HepG2 (cell line): ENCODE measurements around the gene IQCF5. TPM values are rescaled to one million over a fixed set of nuclear protein-coding genes. Genes with fewer than 3 reads are reported as not detected.

ENCODE experiments used
- ATAC-seq: fragments of 200-7000 bp; cut with Tn5 transposase; 3 replicates; pipeline ENCODE4 v1.9.1; 2020; ENCODE audit warnings: mild to moderate bottlenecking, moderate library complexity
- BruUV-seq: library from RNA; stranded (reverse); fragments of 400-500 nt; replicated peaks from 2 replicates; lab custom pipeline; 2021; lab: Mats Ljungman, UMichigan
- CTCF ChIA-PET: fragments of 300-600 bp; formaldehyde crosslinking; extraction: SDS; loops from one replicate; lab custom pipeline; 2021; ENCODE audit warnings: low total read pairs, inconsistent platforms, low intra/inter-chr PET ratio; lab: Yijun Ruan, JAX
- POLR2A ChIA-PET: fragments of 350-600 bp; sonication (Branson Sonifier 250); formaldehyde crosslinking; loops from one replicate; lab custom pipeline; 2020; ENCODE audit warnings: antibody characterized with exemption, inconsistent platforms; lab: Yijun Ruan, JAX
- DNase-seq: peaks from one replicate; pipeline ENCODE4 v3.0.0-alpha.2; 2015; ENCODE audit warnings: low spot score
- FAIRE-seq: peaks from 3 replicates; lab custom pipeline; 2011; peaks lifted over from hg19 to GRCh38; lab: Jason Lieb, UNC
- H2AFZ ChIP-seq: one replicate; pipeline ENCODE4 v1.6.1; 2011; ENCODE audit warnings: low read length, inconsistent platforms
- H3K27ac ChIP-seq: fragments of 300-600 bp; 3 replicates; pipeline ENCODE4 v1.8.0; 2011; ENCODE audit warnings: mixed run types, mild to moderate bottlenecking, mixed read lengths, low read length, inconsistent platforms; ENCODE audit not compliant: insufficient read depth; ENCODE audit errors: extremely low read length
- H3K27me3 ChIP-seq, 2 experiments: fragments of 200-600 bp in 1 of 2; 2 replicates in 1 of 2; 3 replicates in 1 of 2; pipeline versions ENCODE4 v1.6.0 to v1.8.0; 2011; ENCODE audit warnings: low read length in 2 of 2, mild to moderate bottlenecking in 2 of 2, moderate library complexity in 2 of 2, inconsistent platforms in 1 of 2; ENCODE audit not compliant: insufficient read depth in 2 of 2, control insufficient read depth in 1 of 2
- H3K36me3 ChIP-seq, 2 experiments: fragments of 200-600 bp in 1 of 2; replicated peaks in 1 of 2; 2 replicates in 1 of 2; 3 replicates in 1 of 2; pipeline versions ENCODE4 v1.5.1 to v1.8.0; 2011; ENCODE audit warnings: low read length in 2 of 2, inconsistent platforms in 1 of 2; ENCODE audit not compliant: insufficient read depth in 2 of 2, control insufficient read depth in 1 of 2
- H3K4me1 ChIP-seq: 2 replicates; pipeline ENCODE4 v1.5.1; 2012; ENCODE audit warnings: low read length, inconsistent platforms; ENCODE audit not compliant: insufficient read depth
- H3K4me2 ChIP-seq: 2 replicates; pipeline ENCODE4 v1.6.0; 2011; ENCODE audit warnings: low read depth, low read length, inconsistent platforms
- H3K4me3 ChIP-seq, 3 experiments: fragments of 200-600 bp in 1 of 3; sonication (generic), shearing (Covaris generic) in 1 of 3; replicated peaks in 1 of 3; 2 replicates each; pipeline ENCODE4 v1.5.1; 2011 to 2016; ENCODE audit warnings: low read length in 3 of 3, inconsistent platforms in 2 of 3, low read depth in 2 of 3, mild to moderate bottlenecking in 2 of 3, control low read depth in 1 of 3, mixed read lengths in 1 of 3; ENCODE audit not compliant: insufficient read depth in 1 of 3
- H3K79me2 ChIP-seq: one replicate; pipeline ENCODE4 v1.6.1; 2011; ENCODE audit warnings: low read length, inconsistent platforms; ENCODE audit not compliant: insufficient read depth
- H3K9ac ChIP-seq: 2 replicates; pipeline ENCODE4 v1.6.0; 2011; ENCODE audit warnings: mild to moderate bottlenecking, low read depth, low read length, inconsistent platforms; ENCODE audit not compliant: insufficient read depth
- H3K9me3 ChIP-seq: 2 replicates; pipeline ENCODE4 v1.5.1; 2012; ENCODE audit warnings: mild to moderate bottlenecking, low read length
- H4K20me1 ChIP-seq: 2 replicates; pipeline ENCODE4 v1.6.0; 2011; ENCODE audit warnings: inconsistent platforms, mild to moderate bottlenecking, low read length, moderate library complexity; ENCODE audit not compliant: insufficient read depth
- ATF7 ChIP-seq, 2 experiments: fragments of 450-650 bp in 1 of 2; sonication (generic) in 1 of 2; formaldehyde crosslinking in 1 of 2; IDR thresholded peaks; 2 replicates each; pipeline versions ENCODE4 v1.4.0 to v1.6.1; 2016 to 2020; ENCODE audit warnings: antibody characterized with exemption in 1 of 2, mild to moderate bottlenecking in 1 of 2, missing genetic modification reagents in 1 of 2
- CHD2 ChIP-seq: IDR thresholded peaks from 2 replicates; pipeline ENCODE4 v1.6.1; 2011; ENCODE audit warnings: low read depth, low read length, improper control_type of control experiment
- EP300 ChIP-seq, 3 experiments: sonication (generic) in 1 of 3; formaldehyde crosslinking in 1 of 3; IDR thresholded peaks; 2 replicates each; pipeline versions ENCODE4 v1.5.1 to v1.6.1; 2011 to 2020; ENCODE audit warnings: low read depth in 2 of 3, low read length in 2 of 3, borderline replicate concordance in 1 of 3, improper control_type of control experiment in 1 of 3, mild to moderate bottlenecking in 1 of 3, missing genetic modification reagents in 1 of 3, moderate library complexity in 1 of 3
- KDM5B ChIP-seq: sonication (generic); formaldehyde crosslinking; IDR thresholded peaks from 2 replicates; pipeline ENCODE4 v1.4.0; 2020; ENCODE audit warnings: missing genetic modification reagents, mild to moderate bottlenecking, borderline replicate concordance
- KLF11 ChIP-seq: IDR thresholded peaks from 2 replicates; pipeline ENCODE4 v1.6.1; 2016; ENCODE audit warnings: missing compliant biosample characterization
- REL ChIP-seq: sonication (generic); formaldehyde crosslinking; conservative IDR thresholded peaks from 2 replicates; pipeline ENCODE4 v1.8.0; 2022; ENCODE audit warnings: mild to moderate bottlenecking, missing genetic modification reagents, moderate library complexity
- RNF2 ChIP-seq: fragments of 450-650 bp; conservative IDR thresholded peaks from 2 replicates; pipeline ENCODE4 v1.6.1; 2016; ENCODE audit warnings: low read depth
- SMAD3 ChIP-seq: sonication (generic); formaldehyde crosslinking; IDR thresholded peaks from 2 replicates; pipeline ENCODE4 v1.4.0; 2020; ENCODE audit warnings: missing genetic modification reagents
- ZKSCAN5 ChIP-seq: sonication (generic); formaldehyde crosslinking; IDR thresholded peaks from 2 replicates; pipeline ENCODE4 v1.5.1; 2020; ENCODE audit warnings: mild to moderate bottlenecking, missing genetic modification reagents
- ZNF232 ChIP-seq: sonication (generic); formaldehyde crosslinking; IDR thresholded peaks from 2 replicates; pipeline ENCODE4 v1.4.0; 2020; ENCODE audit warnings: missing genetic modification reagents, borderline replicate concordance
- ZNF451 ChIP-seq: sonication (generic); formaldehyde crosslinking; IDR thresholded peaks from 2 replicates; pipeline ENCODE4 v1.5.0; 2020; ENCODE audit warnings: mild to moderate bottlenecking, missing genetic modification reagents
- WGBS: methylation state at CpG from one replicate; pipeline ENCODE4 v1.1.6; 2017; ENCODE audit warnings: low lambda C conversion rate; 5-methylcytosine and 5-hydroxymethylcytosine counted together
- in situ Hi-C: cut with HindIII; loops from 2 replicates; pipeline ENCODE4 v1.10.0; 2017; ENCODE audit warnings: low pct_unique_long_range_greater_than_20kb; ENCODE audit not compliant: extremely low pct_ligation_motif_present
- intact Hi-C: fragments of 100-400 bp; cut with micrococcal nuclease; formaldehyde crosslinking; loops from one replicate; pipeline ENCODE4 v1.10.0; 2022; ENCODE audit not compliant: unreplicated experiment
- polyA plus RNA-seq, 8 experiments: library from polyadenylated mRNA; depleted of rRNA in 3 of 8; stranded (reverse) in 7 of 8; unstranded in 1 of 8; fragments of >200 nt; fragmentation: Illumina TruSeq in 4 of 8; extraction: Trizol in 4 of 8; gene quantifications; 2 replicates each; pipeline versions ENCODE4 v1.2.1 to v1.2.3, GENCODE V29; 2011 to 2016; ENCODE audit warnings: low read depth in 4 of 8, missing spikeins in 1 of 8, mixed read lengths in 1 of 8; ENCODE audit not compliant: insufficient read depth in 1 of 8
- total RNA-seq, 5 experiments: library from RNA; depleted of rRNA; stranded (reverse); fragments of >200 nt; fragmentation: Illumina TruSeq; extraction: Trizol; gene quantifications; 2 replicates each; pipeline ENCODE4 v1.2.3, GENCODE V29; 2016; ENCODE audit warnings: low read depth in 1 of 5
- TF ChIP-seq, protein P1 (sequence below): sonication (generic); formaldehyde crosslinking; IDR thresholded peaks from 2 replicates; pipeline ENCODE4 v1.8.0; 2022; ENCODE audit warnings: mild to moderate bottlenecking, missing genetic modification reagents, moderate library complexity

The IQCF5 gene
- total and polyA plus RNA-seq, 2 of the 13 experiments (the other 11 are each of a cell fraction or from before 2014, with no cell fraction given), result not detected

DNA sequence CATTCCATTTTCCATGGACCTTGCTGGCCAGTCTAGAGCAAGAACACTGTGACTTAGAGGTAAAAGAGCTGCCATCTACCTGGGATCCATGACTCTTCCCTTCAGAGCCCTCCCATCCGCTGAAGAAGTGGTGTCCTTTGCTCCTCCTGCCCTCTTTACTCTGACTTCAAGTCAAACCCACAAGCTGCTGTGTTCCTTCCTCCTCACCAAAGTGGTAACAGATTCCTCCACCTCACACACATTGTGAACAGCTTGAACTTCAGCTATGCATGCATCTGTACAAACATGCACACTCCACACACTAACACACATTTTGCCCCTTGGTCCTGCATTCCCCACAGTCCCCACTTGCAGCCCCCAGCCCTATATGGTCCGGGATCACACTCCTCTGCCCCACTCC is 990 bp downstream of the IQCF5 start:
- DNase-seq (no peak), FAIRE-seq (no peak), ATAC-seq (no peak)
- WGBS, result 0% methylated on average over 2 of the region's 2 CpGs
- Histone ChIP-seq H3K9ac (no peak overlapping the region), H3K27ac (no peak overlapping the region), H3K4me1 (no peaks in the 10 kb centered on the region), H2AFZ (no peak overlapping the region), H3K9me3 (no peaks in the 10 kb centered on the region), H3K4me3 (no peak overlapping the region), H3K4me2 (no peak overlapping the region), H3K36me3 (no peaks in the 10 kb centered on the region), H4K20me1 (no peaks in the 10 kb centered on the region), H3K27me3 (peaks cover 1 to 28% of the 10 kb centered on the region in 2 experiments; a peak in 2 of 5 replicates), H3K79me2 (no peaks in the 10 kb centered on the region)
- ChIA-PET CTCF (no interaction called here), POLR2A (no interaction called here)
- intact Hi-C loops (no loop called here), in situ Hi-C loops (no loop called here)
- BruUV-seq, result no TSS peak
- TF ChIP-seq KDM5B (CRISPR knock-in tag) (no peak), ATF7 (IDR thresholded peaks at IDR 0.05) (no peak), ATF7 (CRISPR knock-in tag; IDR thresholded peaks at IDR 0.05) (no peak), EP300 (IDR thresholded peaks at IDR 0.05; ENCODE audit: low read depth in 2 of 2, low read length in 2 of 2) (no peak), EP300 (CRISPR knock-in tag; IDR thresholded peaks at IDR 0.05; ENCODE audit: borderline replicate concordance) (no peak), ZKSCAN5 (CRISPR knock-in tag) (no peak)

DNA sequence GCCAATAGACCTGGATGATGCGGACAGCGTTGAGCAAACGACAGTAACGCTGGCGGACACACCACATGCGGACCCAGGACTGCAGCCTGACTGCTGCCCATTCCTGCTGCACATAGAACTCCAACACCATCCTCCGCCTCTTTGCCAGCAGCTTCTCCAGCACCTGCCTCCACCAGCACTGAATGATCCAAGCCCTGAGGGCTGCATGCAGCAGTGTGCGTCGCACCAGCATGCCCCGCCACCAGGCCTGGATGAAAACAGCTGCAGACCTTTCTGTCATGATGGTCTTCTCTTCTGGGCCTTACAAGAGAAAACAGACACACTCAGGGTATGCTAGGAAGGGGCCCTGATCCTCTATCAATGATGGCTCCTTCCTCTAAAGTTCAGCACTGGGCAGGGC is 1.5 kb downstream of the IQCF5 start:
- H4K20me1 ChIP-seq, result no peaks in the 10 kb centered on the region
- ChIA-PET CTCF (no interaction called here), POLR2A (no interaction called here)
- intact Hi-C loops (no loop called here), in situ Hi-C loops (no loop called here)
- no peak overlapping the region for H3K4me2 ChIP-seq
- H3K9me3 ChIP-seq, result no peaks in the 10 kb centered on the region
- no peak overlapping the region for H3K4me3 ChIP-seq
- 47% methylated on average over 9 of the region's 10 CpGs for WGBS
- no peak overlapping the region for H3K27ac ChIP-seq
- no peak for FAIRE-seq
- H3K79me2 ChIP-seq, result no peaks in the 10 kb centered on the region
- peaks cover 1 to 30% of the 10 kb centered on the region in 2 experiments; a peak in 2 of 5 replicates for H3K27me3 ChIP-seq
- BruUV-seq, result no TSS peak
- H3K4me1 ChIP-seq, result no peaks in the 10 kb centered on the region
- no peaks in the 10 kb centered on the region for H3K36me3 ChIP-seq
- DNase-seq, result no peak
- H3K9ac ChIP-seq, result no peak overlapping the region
- no peak overlapping the region for H2AFZ ChIP-seq
- no peak for ATAC-seq
- TF ChIP-seq ZNF451 (CRISPR knock-in tag) (no peak), ZNF232 (CRISPR knock-in tag) (no peak), KLF11 (no peak), REL (no peak), CHD2 (no peak), RNF2 (no peak), SMAD3 (no peak)
- TF ChIP-seq, protein P1, sequence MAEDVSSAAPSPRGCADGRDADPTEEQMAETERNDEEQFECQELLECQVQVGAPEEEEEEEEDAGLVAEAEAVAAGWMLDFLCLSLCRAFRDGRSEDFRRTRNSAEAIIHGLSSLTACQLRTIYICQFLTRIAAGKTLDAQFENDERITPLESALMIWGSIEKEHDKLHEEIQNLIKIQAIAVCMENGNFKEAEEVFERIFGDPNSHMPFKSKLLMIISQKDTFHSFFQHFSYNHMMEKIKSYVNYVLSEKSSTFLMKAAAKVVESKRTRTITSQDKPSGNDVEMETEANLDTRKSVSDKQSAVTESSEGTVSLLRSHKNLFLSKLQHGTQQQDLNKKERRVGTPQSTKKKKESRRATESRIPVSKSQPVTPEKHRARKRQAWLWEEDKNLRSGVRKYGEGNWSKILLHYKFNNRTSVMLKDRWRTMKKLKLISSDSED (CRISPR knock-in tag), result no peak
